Calu3 (cell line): ENCODE measurements around the gene SPPL3. TPM values are rescaled to one million over a fixed set of nuclear protein-coding genes. Genes with fewer than 3 reads are reported as not detected.

ENCODE experiments used
- BruUV-seq: library from RNA; stranded (reverse); fragments of 400-500 nt; replicated peaks from 2 replicates; lab custom pipeline; 2021; lab: Mats Ljungman, UMichigan
- CTCF ChIA-PET: fragments of 300-600 bp; sonication (Branson Sonifier 250); formaldehyde crosslinking; loops from one replicate; lab custom pipeline; 2022; ENCODE audit warnings: antibody characterized with exemption; lab: Charles Lee
- DNase-seq: peaks from one replicate; pipeline ENCODE4 v3.0.0; 2022
- H3K27ac Mint-ChIP-seq: one replicate; pipeline ENCODE4 v1.8.0; 2022; ENCODE audit warnings: mixed read lengths; ENCODE audit not compliant: unreplicated experiment
- H3K27me3 Mint-ChIP-seq: one replicate; pipeline ENCODE4 v1.8.0; 2022; ENCODE audit warnings: mixed read lengths; ENCODE audit not compliant: unreplicated experiment
- H3K36me3 Mint-ChIP-seq: one replicate; pipeline ENCODE4 v1.8.0; 2022; ENCODE audit warnings: mild to moderate bottlenecking, moderate library complexity, mixed read lengths; ENCODE audit not compliant: insufficient read depth, unreplicated experiment
- H3K4me1 Mint-ChIP-seq: one replicate; pipeline ENCODE4 v1.8.0; 2022; ENCODE audit warnings: mild to moderate bottlenecking, low read depth, mixed read lengths; ENCODE audit not compliant: unreplicated experiment
- H3K4me3 Mint-ChIP-seq: one replicate; pipeline ENCODE4 v1.8.0; 2022; ENCODE audit warnings: mild to moderate bottlenecking, low read depth, moderate library complexity, mixed read lengths; ENCODE audit not compliant: unreplicated experiment
- H3K9me3 Mint-ChIP-seq: one replicate; pipeline ENCODE4 v1.8.0; 2022; ENCODE audit warnings: low read depth, mixed read lengths; ENCODE audit not compliant: unreplicated experiment
- CTCF ChIP-seq: fragments of 200-600 bp; IDR thresholded peaks from one replicate; pipeline ENCODE4 v1.8.0; 2022; ENCODE audit warnings: antibody characterized with exemption; ENCODE audit not compliant: unreplicated experiment
- intact Hi-C: fragments of 100-400 bp; cut with micrococcal nuclease; formaldehyde crosslinking; loops from one replicate; pipeline ENCODE4 v1.10.0; 2022; ENCODE audit not compliant: unreplicated experiment
- total RNA-seq: library from RNA; stranded (reverse); gene quantifications from 2 replicates; pipeline ENCODE4 v1.2.3, GENCODE V29; 2022

The SPPL3 gene
- total RNA-seq, 1 experiment from 2014 or later, result 61.0 TPM

- H3K4me3 Mint-ChIP-seq, result no peak overlapping the region
- H3K27ac Mint-ChIP-seq, result no peak overlapping the region
- no peaks in the 10 kb centered on the region for H3K9me3 Mint-ChIP-seq
- no peaks in the 10 kb centered on the region for H3K27me3 Mint-ChIP-seq
- CTCF ChIA-PET, result no interaction called here
- DNase-seq, result no peak
- H3K36me3 Mint-ChIP-seq, result peaks cover 5% of the 10 kb centered on the region
- TF ChIP-seq CTCF, result no peak
- intact Hi-C loops, result no loop called here
- no peaks in the 10 kb centered on the region for H3K4me1 Mint-ChIP-seq
- BruUV-seq, result no TSS peak
These were observed 165.0 kb downstream of the SPPL3 start for GRCh38 chr12:120739031-120739762.

GRCh38 chr12:120738252-120739030 lies 165.7 kb downstream of the SPPL3 start:
- BruUV-seq, result no TSS peak
- TF ChIP-seq CTCF, result no peak
- Mint-ChIP-seq H3K9me3 (no peaks in the 10 kb centered on the region), H3K36me3 (peaks cover 5% of the 10 kb centered on the region), H3K27ac (no peak overlapping the region), H3K4me1 (no peaks in the 10 kb centered on the region), H3K4me3 (no peak overlapping the region), H3K27me3 (no peaks in the 10 kb centered on the region)
- intact Hi-C loops, result no loop called here
- no peak for DNase-seq
- CTCF ChIA-PET, result no interaction called here

- no peaks in the 10 kb centered on the region for H3K4me1 Mint-ChIP-seq
- no peak overlapping the region for H3K27ac Mint-ChIP-seq
- no TSS peak for BruUV-seq
- CTCF ChIA-PET, result no interaction called here
- H3K4me3 Mint-ChIP-seq, result no peak overlapping the region
- no peaks in the 10 kb centered on the region for H3K9me3 Mint-ChIP-seq
- intact Hi-C loops, result no loop called here
- DNase-seq, result no peak
- peaks cover 5% of the 10 kb centered on the region for H3K36me3 Mint-ChIP-seq
- H3K27me3 Mint-ChIP-seq, result no peaks in the 10 kb centered on the region
- TF ChIP-seq CTCF, result no peak
These were observed 166.5 kb downstream of the SPPL3 start for GRCh38 chr12:120737557-120738251.

GRCh38 chr12:120736404-120737331 lies 167.5 kb downstream of the SPPL3 start:
- TF ChIP-seq CTCF, result no peak
- intact Hi-C loops, result no loop called here
- Mint-ChIP-seq H3K9me3 (no peaks in the 10 kb centered on the region), H3K27ac (no peak overlapping the region), H3K4me3 (no peak overlapping the region), H3K36me3 (peaks cover 9% of the 10 kb centered on the region), H3K4me1 (no peaks in the 10 kb centered on the region), H3K27me3 (no peaks in the 10 kb centered on the region)
- CTCF ChIA-PET, result interaction anchor here (0.6 kb wide), 1 partner anchor 1957 kb away, joined by 3 read pairs; no protein-coding TSS in a partner anchor
- DNase-seq, result no peak
- no TSS peak for BruUV-seq
